ENCODE data around the gene ZFR. TPM values are rescaled to one million over a fixed set of nuclear protein-coding genes. Genes with fewer than 3 reads are reported as not detected.

The ZFR gene
- total RNA-seq, 4 donors from 2014 or later, result 35.6 to 64.1 (median 57.4) TPM

GRCh38 chr5:32360906-32361305 is 83.6 kb downstream of the ZFR start:
- no peak overlapping the region for H3K27ac ChIP-seq
- WGBS, 2 donors (ENCODE audit: low coverage in 1 of 2), result 85% methylated on average over 4 of the region's 4 CpGs; no CpG with 5 or more reads in 1 of the 2 donors
- no peaks in the 10 kb centered on the region for H3K27me3 ChIP-seq
- intact Hi-C loops (cut with DNase I; ENCODE audit: low total_unique reads) (no loop called here), in situ Hi-C loops (cut with MboI; ENCODE audit: low pct_ligation_motif_present in 1 of 4, low pct_unique_long_range_greater_than_20kb in 1 of 4, low sequenced_read_pairs in 3 of 4) (no loop called here)
- no peak for DNase-seq
- no peak overlapping the region for H3K4me3 ChIP-seq
- no peaks in the 10 kb centered on the region for H3K4me1 ChIP-seq
- H3K36me3 ChIP-seq, result peaks cover 0 to 36% (median 10%) of the 10 kb centered on the region in 4 donors
- H3K9me3 ChIP-seq, result no peaks in the 10 kb centered on the region
- TF ChIP-seq POLR2A (IDR thresholded peaks at IDR 0.05) (no peak), POLR2AphosphoS5 (IDR thresholded peaks at IDR 0.05) (no peak), CTCF (IDR thresholded peaks at IDR 0.05) (no peak), EP300 (IDR thresholded peaks at IDR 0.05; ENCODE audit: low read depth) (no peak)

- WGBS, 2 donors (ENCODE audit: low coverage in 1 of 2), result 86 to 90% methylated on average over 6 of the region's 6 CpGs
- no peaks in the 10 kb centered on the region for H3K4me1 ChIP-seq
- in situ Hi-C loops (cut with MboI; ENCODE audit: low pct_ligation_motif_present in 1 of 4, low pct_unique_long_range_greater_than_20kb in 1 of 4, low sequenced_read_pairs in 3 of 4), result no loop called here
- H3K27ac ChIP-seq, result no peak overlapping the region
- no peak overlapping the region for H3K4me3 ChIP-seq
- no peaks in the 10 kb centered on the region for H3K27me3 ChIP-seq
- no peak for DNase-seq
- H3K36me3 ChIP-seq, result peaks cover 0 to 52% (median 17%) of the 10 kb centered on the region in 4 donors
- H3K9me3 ChIP-seq, result no peaks in the 10 kb centered on the region
- intact Hi-C loops (cut with DNase I; ENCODE audit: low total_unique reads), result no loop called here
- TF ChIP-seq CTCF (IDR thresholded peaks at IDR 0.05) (no peak), POLR2A (IDR thresholded peaks at IDR 0.05) (no peak), EP300 (IDR thresholded peaks at IDR 0.05; ENCODE audit: low read depth) (no peak), POLR2AphosphoS5 (IDR thresholded peaks at IDR 0.05) (no peak)
These were observed 85.9 kb downstream of the ZFR start for GRCh38 chr5:32358611-32359010.

DNA sequence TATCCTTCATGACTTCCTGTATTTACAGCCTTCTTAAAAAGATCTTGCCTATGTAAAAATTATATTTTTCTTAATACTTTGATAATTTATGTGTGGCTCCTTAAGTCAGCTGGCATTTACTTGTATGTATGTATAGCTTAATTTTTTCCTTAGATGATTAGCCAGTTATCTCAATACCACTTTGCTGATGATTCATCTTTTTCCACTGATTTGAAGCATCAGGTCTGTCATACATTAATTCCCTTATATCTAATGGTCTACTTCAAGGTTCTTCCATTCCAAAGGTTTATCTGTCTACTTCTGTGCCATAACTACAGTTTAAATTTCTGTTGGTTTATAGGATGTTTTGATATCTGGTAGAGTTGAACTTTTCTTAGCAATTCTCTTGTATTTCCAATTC is 86.9 kb downstream of the ZFR start:
- no peak overlapping the region for H3K4me3 ChIP-seq
- intact Hi-C loops (cut with DNase I; ENCODE audit: low total_unique reads), result no loop called here
- no peak overlapping the region for H3K27ac ChIP-seq
- H3K9me3 ChIP-seq, result no peaks in the 10 kb centered on the region
- H3K36me3 ChIP-seq, result peaks cover 0 to 46% (median 14%) of the 10 kb centered on the region in 4 donors
- no peaks in the 10 kb centered on the region for H3K4me1 ChIP-seq
- TF ChIP-seq POLR2A (IDR thresholded peaks at IDR 0.05) (no peak), POLR2AphosphoS5 (IDR thresholded peaks at IDR 0.05) (no peak)
- no peak for DNase-seq
- in situ Hi-C loops (cut with MboI; ENCODE audit: low pct_ligation_motif_present in 1 of 4, low pct_unique_long_range_greater_than_20kb in 1 of 4, low sequenced_read_pairs in 3 of 4), result no loop called here
- no peaks in the 10 kb centered on the region for H3K27me3 ChIP-seq

DNA sequence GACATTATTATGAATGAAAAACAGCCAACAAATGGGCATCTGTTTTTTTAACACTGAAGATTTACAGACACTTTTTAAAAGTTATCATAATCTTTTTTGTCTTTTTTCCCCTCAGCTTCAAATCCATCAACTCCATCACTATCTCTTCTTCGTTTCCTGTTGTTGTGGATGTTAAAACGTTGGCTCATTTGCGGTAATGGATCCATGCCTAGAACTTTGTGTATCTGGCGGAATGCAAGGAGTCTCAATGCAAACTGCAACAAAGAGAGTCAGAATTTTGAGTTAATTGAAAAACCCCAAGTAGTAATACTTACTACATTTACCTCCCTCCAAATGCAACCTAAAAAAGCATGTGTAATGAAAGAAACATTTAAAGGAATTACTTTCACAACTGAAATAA is 88.9 kb downstream of the ZFR start:
- intact Hi-C loops (cut with DNase I; ENCODE audit: low total_unique reads), result no loop called here
- no peaks in the 10 kb centered on the region for H3K4me1 ChIP-seq
- WGBS, 2 donors (ENCODE audit: low coverage in 1 of 2), result 77 to 84% methylated on average over 4 of the region's 4 CpGs
- TF ChIP-seq POLR2AphosphoS5 (IDR thresholded peaks at IDR 0.05) (no peak), EP300 (IDR thresholded peaks at IDR 0.05; ENCODE audit: low read depth) (no peak)
- no peak overlapping the region for H3K27ac ChIP-seq
- H3K4me3 ChIP-seq, result no peak overlapping the region
- H3K36me3 ChIP-seq, result peaks cover 0 to 39% (median 9%) of the 10 kb centered on the region in 4 donors
- no peaks in the 10 kb centered on the region for H3K9me3 ChIP-seq
- DNase-seq, result no peak
- in situ Hi-C loops (cut with MboI; ENCODE audit: low pct_ligation_motif_present in 1 of 4, low pct_unique_long_range_greater_than_20kb in 1 of 4, low sequenced_read_pairs in 3 of 4), result no loop called here
- H3K27me3 ChIP-seq, result no peaks in the 10 kb centered on the region

GRCh38 chr5:32353420-32353819 is 91.1 kb downstream of the ZFR start:
- H3K27ac ChIP-seq, result no peak overlapping the region
- in situ Hi-C loops (cut with MboI; ENCODE audit: low pct_ligation_motif_present in 1 of 4, low pct_unique_long_range_greater_than_20kb in 1 of 4, low sequenced_read_pairs in 3 of 4), result no loop called here
- TF ChIP-seq CTCF (IDR thresholded peaks at IDR 0.05), result no peak
- no peak for TF ChIP-seq EP300 (IDR thresholded peaks at IDR 0.05; ENCODE audit: low read depth)
- H3K27me3 ChIP-seq, result no peaks in the 10 kb centered on the region
- no peaks in the 10 kb centered on the region for H3K4me1 ChIP-seq
- no peak overlapping the region for H3K4me3 ChIP-seq
- WGBS, 2 donors (ENCODE audit: low coverage in 1 of 2), result 94% methylated on average over 7 to 9 of the region's 9 CpGs
- intact Hi-C loops (cut with DNase I; ENCODE audit: low total_unique reads), result no loop called here
- peaks cover 0 to 34% (median 7%) of the 10 kb centered on the region in 4 donors for H3K36me3 ChIP-seq
- H3K9me3 ChIP-seq, result no peaks in the 10 kb centered on the region
- DNase-seq, result no peak
